ENCODE results near the gene MCF2L2. TPM values are rescaled to one million over a fixed set of nuclear protein-coding genes. Genes with fewer than 3 reads are reported as not detected.
A peak's percentile ranks its signal among the peaks of the same experiment; 100 is the strongest.

MCF2L2 gene
- total RNA-seq, 4 donors from 2014 or later, result 0.13 to 0.49 (median 0.22) TPM; not detected in 1

GRCh38 chr3:183285828-183286457, 142.5 kb downstream of the MCF2L2 start:
- Histone ChIP-seq H3K27ac (peak overlapping the region in 2 of 3 donors; percentile 17 to 61), H3K27me3 (no peaks in the 10 kb centered on the region), H3K4me3 (replicated peaks in 1 of 3) (no peak overlapping the region), H3K9me3 (no peaks in the 10 kb centered on the region), H3K36me3 (no peaks in the 10 kb centered on the region), H3K4me1 (peaks cover 7 to 14% of the 10 kb centered on the region in 2 donors)
- TF ChIP-seq CTCF (IDR thresholded peaks at IDR 0.05), result no peak
- TF ChIP-seq POLR2A (IDR thresholded peaks at IDR 0.05), result no peak
- 46 to 65% methylated on average over 10 of the region's 10 CpGs for WGBS, 2 donors
- intact Hi-C loops (cut with DNase I), result no loop called here
- DNase-seq, result peak; percentile 48 to 53

- no peaks in the 10 kb centered on the region for H3K9me3 ChIP-seq
- no peaks in the 10 kb centered on the region for H3K27me3 ChIP-seq
- TF ChIP-seq POLR2A (IDR thresholded peaks at IDR 0.05), result no peak
- no peak for TF ChIP-seq CTCF (IDR thresholded peaks at IDR 0.05)
- intact Hi-C loops (cut with DNase I), result no loop called here
- WGBS, 2 donors, result 64 to 83% methylated on average over 1 of the region's 1 CpG
- H3K27ac ChIP-seq, result peak overlapping the region in 2 of 3 donors; percentile 17 to 61
- no peak overlapping the region for H3K4me3 ChIP-seq (replicated peaks in 1 of 3)
- no peaks in the 10 kb centered on the region for H3K36me3 ChIP-seq
- H3K4me1 ChIP-seq, result peaks cover 7 to 14% of the 10 kb centered on the region in 2 donors
- DNase-seq, result no peak
Observed at GRCh38 chr3:183285318-183285717, 143.1 kb downstream of the MCF2L2 start.

- Histone ChIP-seq H3K36me3 (no peaks in the 10 kb centered on the region), H3K4me3 (replicated peaks in 1 of 3) (no peak overlapping the region), H3K27me3 (no peaks in the 10 kb centered on the region), H3K27ac (peak overlapping the region in 1 of 3 donors; percentile 61), H3K4me1 (peaks cover 7 to 14% of the 10 kb centered on the region in 2 donors), H3K9me3 (no peaks in the 10 kb centered on the region)
- TF ChIP-seq POLR2A (IDR thresholded peaks at IDR 0.05), result no peak
- no peak for TF ChIP-seq CTCF (IDR thresholded peaks at IDR 0.05)
- WGBS, 2 donors, result 74 to 89% methylated on average over 3 of the region's 3 CpGs
- intact Hi-C loops (cut with DNase I), result no loop called here
- DNase-seq, result no peak
Observed at GRCh38 chr3:183284570-183284969, 143.8 kb downstream of the MCF2L2 start.

GRCh38 chr3:183283886-183284285, 144.5 kb downstream of the MCF2L2 start:
- Histone ChIP-seq H3K36me3 (no peaks in the 10 kb centered on the region), H3K9me3 (no peaks in the 10 kb centered on the region), H3K4me3 (replicated peaks in 1 of 3) (no peak overlapping the region), H3K27ac (no peak overlapping the region), H3K27me3 (no peaks in the 10 kb centered on the region), H3K4me1 (peaks cover 7 to 14% of the 10 kb centered on the region in 2 donors)
- TF ChIP-seq POLR2A (IDR thresholded peaks at IDR 0.05), result no peak
- no peak for TF ChIP-seq CTCF (IDR thresholded peaks at IDR 0.05)
- intact Hi-C loops (cut with DNase I), result no loop called here
- WGBS, 2 donors, result 59 to 90% methylated on average over 2 of the region's 2 CpGs
- DNase-seq, result no peak

GRCh38 chr3:183281126-183281797, 147.2 kb downstream of the MCF2L2 start:
- TF ChIP-seq POLR2A (IDR thresholded peaks at IDR 0.05), result no peak
- TF ChIP-seq CTCF (IDR thresholded peaks at IDR 0.05), result no peak
- WGBS, 2 donors, result 88 to 91% methylated on average over 8 of the region's 8 CpGs
- no peaks in the 10 kb centered on the region for H3K27me3 ChIP-seq
- no peaks in the 10 kb centered on the region for H3K9me3 ChIP-seq
- intact Hi-C loops (cut with DNase I), result no loop called here
- H3K36me3 ChIP-seq, result no peaks in the 10 kb centered on the region
- peaks cover 7 to 14% of the 10 kb centered on the region in 2 donors for H3K4me1 ChIP-seq
- DNase-seq, result no peak
- no peak overlapping the region for H3K4me3 ChIP-seq (replicated peaks in 1 of 3)
- H3K27ac ChIP-seq, result no peak overlapping the region

Data from thyroid gland (tissue), 4 donors.